Smooth muscle cell (in vitro differentiated cells): ENCODE data around the gene LY6G6F. TPM values are rescaled to one million over a fixed set of nuclear protein-coding genes. Genes with fewer than 3 reads are reported as not detected.

Experiments used
- DNase-seq: peaks from one replicate; lab custom pipeline; 2025; ENCODE audit not compliant: unreplicated experiment; lab: John Stamatoyannopoulos, UW
- H2AFZ ChIP-seq: fragments of 200-600 bp; sonication (generic); 2 replicates; pipeline ENCODE4 v1.6.0; 2016; ENCODE audit warnings: antibody characterized with exemption, low read depth, mild to moderate bottlenecking
- H3F3A ChIP-seq: fragments of 200-600 bp; sonication (generic); 2 replicates; pipeline ENCODE4 v1.6.0; 2017; ENCODE audit warnings: antibody characterized with exemption, low read depth
- H3K27ac ChIP-seq: fragments of 200-600 bp; sonication (generic); 2 replicates; pipeline ENCODE4 v1.5.1; 2016; ENCODE audit warnings: low read depth, mild to moderate bottlenecking
- H3K27me3 ChIP-seq: fragments of 200-600 bp; sonication (generic); 2 replicates; pipeline ENCODE4 v1.6.1; 2016; ENCODE audit warnings: low read depth, mild to moderate bottlenecking
- H3K36me3 ChIP-seq: fragments of 200-600 bp; sonication (generic); 2 replicates; pipeline ENCODE4 v1.5.1; 2016; ENCODE audit warnings: low read depth
- H3K4me1 ChIP-seq: fragments of 200-600 bp; sonication (generic); 2 replicates; pipeline ENCODE4 v1.5.1; 2016; ENCODE audit warnings: low read depth
- H3K4me2 ChIP-seq: fragments of 200-600 bp; sonication (generic); 2 replicates; pipeline ENCODE4 v1.6.0; 2016; ENCODE audit warnings: mild to moderate bottlenecking
- H3K4me3 ChIP-seq: fragments of 200-600 bp; sonication (generic); 2 replicates; pipeline ENCODE4 v1.5.1; 2016; ENCODE audit warnings: mild to moderate bottlenecking
- H3K79me2 ChIP-seq: fragments of 200-600 bp; sonication (generic); 2 replicates; pipeline ENCODE4 v1.6.0; 2016; ENCODE audit warnings: low read depth, mild to moderate bottlenecking
- H3K9ac ChIP-seq: fragments of 200-600 bp; sonication (generic); 2 replicates; pipeline ENCODE4 v1.6.0; 2016; ENCODE audit warnings: low read depth
- H3K9me3 ChIP-seq: fragments of 200-600 bp; sonication (generic); replicated peaks from 2 replicates; pipeline ENCODE4 v1.5.1; 2016; ENCODE audit warnings: low read depth
- H4K20me1 ChIP-seq: fragments of 200-600 bp; sonication (generic); 2 replicates; pipeline ENCODE4 v1.6.0; 2016; ENCODE audit warnings: low read depth
- WGBS: methylation state at CpG from one replicate; pipeline ENCODE4 v1.1.7; 2016; ENCODE audit warnings: low lambda C conversion rate; 5-methylcytosine and 5-hydroxymethylcytosine counted together
- polyA plus RNA-seq: library from polyadenylated mRNA; unstranded; fragments of >200 nt; fragmentation: Nextera tagmentation; extraction: Ambion mirVana; gene quantifications from 2 replicates; pipeline ENCODE4 v1.2.1, GENCODE V29; 2016
- total RNA-seq: library from RNA; depleted of rRNA; stranded (reverse); fragments of >200 nt; gene quantifications from 2 replicates; pipeline ENCODE4 v1.2.3, GENCODE V29; 2014
- TF ChIP-seq, protein P1 (sequence below): fragments of 200-600 bp; sonication (generic); IDR thresholded peaks from 2 replicates; pipeline ENCODE4 v1.5.1; 2017; ENCODE audit warnings: borderline replicate concordance, mild to moderate bottlenecking, antibody characterized with exemption; ENCODE audit not compliant: insufficient read depth, poor library complexity, severe bottlenecking

Gene LY6G6F
- total and polyA plus RNA-seq, 2 experiments from 2014 or later = not detected

DNA sequence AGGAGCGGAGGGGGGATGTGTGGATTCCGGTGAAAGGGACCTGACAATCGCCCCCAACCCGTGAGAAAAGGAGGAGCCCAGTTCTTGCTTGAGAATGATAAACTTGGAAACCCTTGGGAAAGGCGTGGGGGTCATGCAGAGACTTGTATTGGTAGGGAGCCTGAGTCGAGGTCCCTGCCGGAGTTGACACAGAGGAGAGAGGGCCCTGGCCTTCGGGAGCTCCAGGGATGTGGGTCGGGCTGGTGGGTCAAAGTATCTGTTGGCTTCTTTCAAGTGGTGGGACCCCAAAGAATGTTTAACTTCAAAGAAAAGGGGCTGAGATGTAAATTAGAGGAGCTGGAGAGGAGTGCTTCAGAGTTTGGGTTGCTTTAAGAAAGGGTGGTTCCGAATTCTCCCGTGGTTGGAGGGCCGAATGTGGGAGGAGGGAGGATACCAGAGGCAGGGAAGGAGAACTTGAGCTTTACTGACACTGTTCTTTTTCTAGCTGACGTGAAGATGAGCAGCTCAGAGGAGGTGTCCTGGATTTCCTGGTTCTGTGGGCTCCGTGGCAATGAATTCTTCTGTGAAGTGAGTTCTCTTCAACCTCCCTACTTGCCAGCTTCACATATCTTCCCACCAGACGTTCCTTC is 40.2 kb upstream of the LY6G6F start:
- WGBS = 7% methylated on average over 15 of the region's 15 CpGs
- Histone ChIP-seq H3K4me1 (peaks cover 12% of the 10 kb centered on the region), H3K27ac (peak overlapping the region; percentile 89), H4K20me1 (peaks cover 3% of the 10 kb centered on the region), H3K4me2 (peak overlapping the region; percentile 93), H3K79me2 (peaks cover 40% of the 10 kb centered on the region), H3K4me3 (peak overlapping the region; percentile 99), H3K9me3 (no peaks in the 10 kb centered on the region), H2AFZ (peak overlapping the region; percentile 34), H3K9ac (peak overlapping the region; percentile 96), H3K36me3 (no peaks in the 10 kb centered on the region), H3F3A (peaks cover 7% of the 10 kb centered on the region), H3K27me3 (no peaks in the 10 kb centered on the region)
- TF ChIP-seq, protein P1, sequence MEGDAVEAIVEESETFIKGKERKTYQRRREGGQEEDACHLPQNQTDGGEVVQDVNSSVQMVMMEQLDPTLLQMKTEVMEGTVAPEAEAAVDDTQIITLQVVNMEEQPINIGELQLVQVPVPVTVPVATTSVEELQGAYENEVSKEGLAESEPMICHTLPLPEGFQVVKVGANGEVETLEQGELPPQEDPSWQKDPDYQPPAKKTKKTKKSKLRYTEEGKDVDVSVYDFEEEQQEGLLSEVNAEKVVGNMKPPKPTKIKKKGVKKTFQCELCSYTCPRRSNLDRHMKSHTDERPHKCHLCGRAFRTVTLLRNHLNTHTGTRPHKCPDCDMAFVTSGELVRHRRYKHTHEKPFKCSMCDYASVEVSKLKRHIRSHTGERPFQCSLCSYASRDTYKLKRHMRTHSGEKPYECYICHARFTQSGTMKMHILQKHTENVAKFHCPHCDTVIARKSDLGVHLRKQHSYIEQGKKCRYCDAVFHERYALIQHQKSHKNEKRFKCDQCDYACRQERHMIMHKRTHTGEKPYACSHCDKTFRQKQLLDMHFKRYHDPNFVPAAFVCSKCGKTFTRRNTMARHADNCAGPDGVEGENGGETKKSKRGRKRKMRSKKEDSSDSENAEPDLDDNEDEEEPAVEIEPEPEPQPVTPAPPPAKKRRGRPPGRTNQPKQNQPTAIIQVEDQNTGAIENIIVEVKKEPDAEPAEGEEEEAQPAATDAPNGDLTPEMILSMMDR = no peak
- DNase-seq = no peak

DNA sequence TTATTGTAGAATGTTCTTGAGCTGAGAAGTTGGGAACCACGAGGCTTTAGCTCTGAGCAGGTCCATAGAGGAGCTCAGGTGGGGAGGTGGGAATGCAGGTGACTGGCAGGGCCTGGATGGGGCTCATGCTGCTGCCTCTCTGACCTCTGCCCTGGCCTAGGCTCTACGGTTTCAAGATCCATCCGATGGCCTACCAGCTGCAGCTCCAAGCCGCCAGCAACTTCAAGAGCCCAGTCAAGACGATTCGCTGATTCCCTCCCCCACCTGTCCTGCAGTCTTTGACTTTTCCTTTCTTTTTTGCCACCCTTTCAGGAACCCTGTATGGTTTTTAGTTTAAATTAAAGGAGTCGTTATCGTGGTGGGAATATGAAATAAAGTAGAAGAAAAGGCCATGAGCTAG is 37.0 kb upstream of the LY6G6F start, which contains the start of gene LY6G5B:
LY6G5B (plus strand) TSS at position 301 of the 400 bp plus-strand sequence. CDS start 975 bp downstream, outside the sequence.
- Histone ChIP-seq H3K9me3 (no peaks in the 10 kb centered on the region), H3K4me1 (peaks cover 8% of the 10 kb centered on the region), H3K4me3 (no peak within 1 kb of the TSS), H3K27ac (no peak within 1 kb of the TSS), H2AFZ (no peak within 1 kb of the TSS), H4K20me1 (peaks cover 3% of the 10 kb centered on the region), H3F3A (peaks cover under 1% of the 10 kb centered on the region), H3K9ac (no peak within 1 kb of the TSS), H3K27me3 (no peaks in the 10 kb centered on the region), H3K79me2 (peaks cover 29% of the 10 kb centered on the region), H3K4me2 (no peak within 1 kb of the TSS), H3K36me3 (no peaks in the 10 kb centered on the region)
- TF ChIP-seq, protein P1 = no peak
- 94% methylated on average over 8 of the region's 8 CpGs for WGBS
- DNase-seq = no peak

DNA sequence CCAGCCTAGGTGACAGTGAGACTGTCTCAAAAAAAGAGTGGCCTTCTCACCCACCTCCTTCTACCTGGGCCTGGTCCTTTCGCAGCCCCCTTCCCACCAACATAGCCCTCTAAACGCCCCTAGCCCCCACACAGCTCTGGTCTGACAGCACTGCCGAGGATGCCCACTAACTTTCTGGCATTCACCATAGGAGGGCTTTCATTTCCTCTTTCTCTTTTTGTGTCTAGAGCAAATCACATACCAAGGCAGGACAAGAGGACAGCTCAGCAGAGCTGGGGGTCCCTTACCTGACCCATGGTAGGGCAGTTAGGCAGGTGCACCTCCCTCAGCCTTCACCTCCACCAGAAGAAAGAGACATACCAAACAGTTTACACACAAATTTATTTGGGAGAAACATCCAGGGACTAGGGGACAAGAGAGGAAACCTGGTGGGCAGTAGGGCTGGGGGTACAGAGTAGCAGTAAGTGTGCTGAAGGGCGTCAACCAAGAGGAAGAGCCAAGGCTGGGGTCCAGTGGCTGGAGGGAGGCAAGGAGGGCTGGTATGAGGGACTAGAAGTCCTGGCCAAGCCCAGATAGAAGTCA is 30.3 kb upstream of the LY6G6F start:
- Histone ChIP-seq H3K9ac (no peak overlapping the region), H2AFZ (no peak overlapping the region), H4K20me1 (no peaks in the 10 kb centered on the region), H3K79me2 (no peaks in the 10 kb centered on the region), H3K9me3 (no peaks in the 10 kb centered on the region), H3F3A (peaks cover 7% of the 10 kb centered on the region), H3K4me1 (peaks cover 5% of the 10 kb centered on the region), H3K27ac (no peak overlapping the region), H3K27me3 (no peaks in the 10 kb centered on the region), H3K4me2 (no peak overlapping the region), H3K36me3 (no peaks in the 10 kb centered on the region), H3K4me3 (no peak overlapping the region)
- TF ChIP-seq, protein P1 = no peak
- no peak for DNase-seq
- WGBS = 84% methylated on average over 4 of the region's 4 CpGs

DNA sequence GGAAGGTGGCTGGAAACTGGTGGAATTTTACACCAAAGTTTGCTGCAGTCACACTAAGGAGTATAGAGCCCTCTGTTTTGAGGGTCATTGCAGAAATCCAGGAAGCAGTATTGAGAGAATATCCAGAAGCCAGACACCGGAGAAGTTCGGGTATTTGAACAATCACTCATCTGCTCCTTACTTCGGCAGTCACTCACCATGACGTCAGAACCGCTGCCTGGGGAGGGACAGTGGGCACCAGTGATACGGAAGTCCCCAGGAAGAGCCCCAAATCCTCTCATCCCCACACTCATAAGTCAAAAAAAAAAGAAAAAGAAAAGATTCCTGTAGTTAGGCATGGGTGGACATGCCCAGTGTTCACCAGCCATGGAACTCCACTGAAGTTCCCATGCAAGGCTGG is 29.8 kb upstream of the LY6G6F start:
- Histone ChIP-seq H3K27me3 (no peaks in the 10 kb centered on the region), H3K4me1 (peaks cover 9% of the 10 kb centered on the region), H3K4me3 (no peak overlapping the region), H3F3A (peaks cover 7% of the 10 kb centered on the region), H4K20me1 (no peaks in the 10 kb centered on the region), H3K4me2 (no peak overlapping the region), H3K79me2 (no peaks in the 10 kb centered on the region), H2AFZ (no peak overlapping the region), H3K9ac (no peak overlapping the region), H3K9me3 (no peaks in the 10 kb centered on the region), H3K27ac (no peak overlapping the region), H3K36me3 (no peaks in the 10 kb centered on the region)
- TF ChIP-seq, protein P1 = no peak
- DNase-seq = no peak
- WGBS = 69% methylated on average over 6 of the region's 6 CpGs
